Stimulated activated CD4-positive, alpha-beta T cell treated with anti-CD3 and anti-CD28 coated beads, Interleukin-12 subunit alpha, Interleukin-12 subunit beta, amount 100 ng/mL, for 24 hours (primary cell): ENCODE data around the gene MAPK4.
"Not testable (repeated sequence)": the region's sequence is repeated elsewhere in the genome, so short reads cannot be mapped to it uniquely, and the experiment has no call there.

ENCODE experiments used
- DNase-seq, 2 experiments: peaks; one replicate each; pipeline ENCODE4 v3.0.0-alpha.2; 2020; ENCODE audit warnings: low read depth in 2 of 2

Gene MAPK4

DNA sequence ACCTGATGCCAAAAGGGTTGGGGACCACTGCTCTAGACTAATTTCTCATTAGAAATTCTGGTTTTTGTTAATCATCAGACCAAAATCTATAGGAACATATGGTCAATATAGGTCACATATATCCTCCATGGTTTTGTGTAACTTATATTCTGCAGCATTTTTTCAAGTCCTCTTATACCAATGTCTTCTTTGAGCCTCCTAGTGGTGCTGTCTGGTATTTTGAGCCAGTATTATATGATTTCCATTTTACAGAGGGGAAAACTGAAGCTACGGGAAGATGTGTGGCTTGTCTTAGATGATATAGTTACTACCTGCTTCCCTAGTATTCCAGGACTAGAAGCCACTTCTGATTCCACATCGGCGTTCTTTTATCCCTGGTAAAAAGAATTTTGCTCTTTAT is 13.8 kb downstream of the MAPK4 start:
- no peak for DNase-seq

DNA sequence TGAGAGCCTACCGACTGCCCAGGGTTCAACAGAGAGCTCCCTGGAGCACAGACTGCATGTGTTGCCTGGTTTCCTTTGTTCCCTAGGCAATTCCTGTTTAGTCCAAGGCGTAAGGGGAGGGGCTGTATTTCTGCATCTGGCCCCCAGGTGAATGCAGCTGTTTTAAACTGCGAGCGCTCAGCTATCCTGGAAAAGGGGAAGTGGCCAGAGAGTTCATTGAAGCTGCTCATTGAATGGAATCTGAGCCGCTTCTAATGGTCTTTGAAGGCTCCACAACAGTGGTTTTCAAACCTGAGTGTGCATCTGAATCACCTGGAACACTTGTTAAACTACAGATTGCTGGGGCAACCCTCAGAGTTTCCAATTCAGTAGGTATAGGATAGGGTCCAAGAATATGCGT is 18.1 kb downstream of the MAPK4 start:
- DNase-seq: no peak

DNA sequence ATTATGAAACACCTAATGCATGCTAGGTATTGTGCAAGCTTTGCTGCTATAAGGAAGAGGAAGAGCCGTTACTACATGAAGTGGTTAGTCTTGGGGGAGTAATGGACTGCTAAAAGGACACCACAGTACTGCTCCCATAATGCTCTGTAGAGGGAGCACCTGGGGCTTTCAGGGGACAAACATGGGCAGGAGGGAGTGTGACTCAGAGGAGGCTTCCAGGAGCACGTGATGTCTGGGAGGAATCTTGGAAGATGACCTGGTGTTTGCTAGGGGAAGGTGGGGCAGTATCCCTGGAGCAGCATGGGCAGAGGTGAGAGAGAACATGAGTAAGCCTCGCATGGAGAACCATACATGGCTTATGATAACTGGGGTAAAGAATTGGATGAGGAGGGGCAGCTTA is 18.8 kb downstream of the MAPK4 start:
- DNase-seq: no peak

DNA sequence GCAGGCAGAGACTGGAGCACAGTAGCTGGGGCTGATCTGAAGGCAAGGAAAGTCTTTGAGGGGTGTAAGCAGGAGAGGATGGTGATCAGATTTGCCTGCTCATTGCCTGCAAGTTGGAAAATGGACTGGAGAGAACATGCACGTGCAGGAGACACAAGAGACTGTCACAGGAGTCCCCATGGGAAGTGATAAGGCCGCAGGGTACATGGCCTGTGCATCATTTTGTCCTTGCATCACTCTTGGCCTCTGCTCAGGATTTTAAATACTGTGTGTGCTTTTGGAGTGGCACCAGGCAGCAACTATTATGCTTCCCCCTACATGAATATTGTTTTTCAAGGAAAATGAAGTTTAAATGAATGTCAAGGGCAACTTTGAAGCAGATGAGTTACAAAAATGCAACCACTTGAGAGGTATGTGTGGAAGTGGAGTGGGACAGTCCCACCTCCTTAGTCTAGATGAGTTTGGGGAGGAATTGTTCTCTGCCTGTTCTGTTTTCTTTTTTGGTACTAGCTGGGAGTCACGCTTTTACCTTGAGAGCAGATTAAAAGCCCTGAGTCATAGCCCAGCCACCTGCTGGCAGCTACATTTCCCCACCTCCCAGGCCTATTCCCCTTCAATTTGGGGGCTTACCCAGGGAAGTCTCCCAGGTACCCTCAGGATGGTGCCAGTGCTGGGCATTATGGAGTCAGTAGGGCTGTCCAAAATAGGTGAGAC is 19.3 kb downstream of the MAPK4 start:
- no peak for DNase-seq

DNA sequence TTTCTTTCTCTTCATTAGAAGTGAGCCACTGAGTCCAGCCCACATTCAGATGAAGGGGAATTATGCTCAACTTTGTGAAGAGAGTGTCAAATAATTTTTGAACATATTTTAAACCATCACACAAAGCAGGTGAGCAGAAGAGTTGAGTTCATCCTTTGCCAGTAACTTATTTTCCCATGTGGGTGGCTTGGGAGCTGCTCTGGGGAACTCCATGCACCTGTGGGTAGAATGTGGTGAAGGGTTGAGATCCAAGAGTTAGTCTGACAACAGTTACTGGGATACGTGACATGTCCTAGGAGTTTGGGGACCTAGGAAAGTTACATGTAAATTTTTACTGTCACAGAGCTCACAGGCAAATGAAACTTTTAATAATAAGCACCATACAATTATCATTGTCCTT is 21.6 kb downstream of the MAPK4 start:
- DNase-seq: no peak

DNA sequence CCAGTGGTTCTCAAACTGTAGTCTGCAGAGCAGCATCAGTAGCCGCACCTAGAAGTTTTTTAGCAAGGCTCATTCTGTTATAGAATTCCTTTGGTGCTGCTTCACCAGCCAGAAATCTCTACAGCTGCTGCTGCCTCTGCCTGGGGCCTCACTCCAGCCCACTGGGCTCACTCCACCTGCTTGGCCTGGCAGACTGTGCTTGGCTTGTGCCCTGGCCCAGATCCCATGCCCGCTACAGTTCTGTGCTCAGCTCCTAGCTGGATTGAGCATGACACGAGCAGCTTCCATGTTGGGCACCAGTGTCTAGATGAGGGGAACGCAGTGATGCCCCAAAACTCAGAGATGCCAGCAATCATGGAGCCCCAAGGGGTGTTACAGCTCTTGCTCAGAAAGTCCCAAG is 22.6 kb downstream of the MAPK4 start:
- DNase-seq: no peak

DNA sequence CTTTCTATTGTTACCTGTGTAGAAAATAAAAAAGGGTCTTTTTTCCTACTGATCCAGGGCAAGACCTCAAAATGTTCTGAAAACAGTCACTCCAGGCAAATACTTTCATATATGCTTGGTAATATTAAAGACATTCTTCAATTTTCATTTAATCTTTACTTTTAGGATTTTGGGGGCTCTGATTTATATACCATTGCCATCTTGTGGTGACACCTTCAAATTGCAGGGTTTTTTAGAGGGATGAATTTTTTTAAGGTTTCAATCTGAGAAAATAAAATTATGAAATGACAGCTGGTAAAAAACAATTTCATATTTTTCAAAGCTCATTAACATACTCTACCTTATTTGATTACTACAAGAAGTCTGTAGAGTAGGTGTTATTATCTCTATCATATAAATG is 26.8 kb downstream of the MAPK4 start:
- no peak for DNase-seq

DNA sequence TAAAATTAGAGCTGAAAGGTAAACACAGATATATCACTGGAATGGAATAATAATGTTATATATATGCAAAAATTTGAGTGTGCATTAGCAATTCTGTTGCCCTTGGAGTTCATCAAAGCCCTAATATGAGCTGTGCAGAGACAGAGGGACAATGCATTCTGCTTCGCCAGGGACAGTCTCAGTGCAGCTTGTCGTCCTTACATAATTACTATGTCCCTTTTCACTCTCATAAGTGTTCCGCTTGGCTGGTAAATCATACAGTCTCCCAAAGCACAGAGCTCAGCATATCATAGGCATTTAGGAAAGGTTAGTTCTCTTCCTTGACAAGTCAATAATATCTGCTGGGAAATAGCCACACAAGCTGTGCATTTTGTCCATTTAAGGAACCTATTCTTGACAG is 30.7 kb downstream of the MAPK4 start:
- no peak for DNase-seq

DNA sequence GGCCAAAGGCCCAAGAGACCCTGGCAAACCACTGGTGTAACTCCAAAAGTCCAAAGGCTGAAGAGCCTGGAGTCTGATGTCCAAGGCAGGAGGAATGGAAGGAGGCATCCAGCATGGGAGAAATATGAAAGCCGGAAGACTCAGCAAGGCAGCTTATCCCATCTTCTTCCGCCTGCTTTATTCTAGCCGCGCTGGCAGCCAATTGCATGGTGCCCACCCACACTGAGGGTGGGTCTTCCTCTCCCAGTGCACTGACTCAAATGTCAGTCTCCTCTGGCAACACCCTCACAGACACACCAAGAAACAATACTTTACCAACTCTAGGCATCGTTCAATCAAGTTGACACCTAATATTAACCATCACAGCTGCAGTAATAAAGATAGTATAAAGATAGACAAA is 34.1 kb downstream of the MAPK4 start:
- DNase-seq: no peak

DNA sequence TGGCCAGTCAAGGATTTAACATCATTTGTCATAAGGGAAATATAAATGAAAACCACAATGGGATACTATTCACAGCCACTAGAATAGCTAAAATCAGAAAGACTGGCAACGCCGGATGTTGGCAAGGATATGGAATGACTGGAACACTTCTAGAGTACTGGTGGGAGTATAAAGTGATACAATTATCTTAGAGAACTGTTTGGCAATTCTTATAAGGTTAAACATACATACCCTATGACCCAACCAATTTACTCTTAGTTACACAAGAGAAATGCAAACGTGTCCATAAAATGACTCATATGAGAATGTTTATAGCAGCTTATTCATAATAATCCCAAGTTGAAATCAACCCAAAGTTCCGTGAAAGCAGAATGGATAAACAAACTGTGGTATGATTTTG is 35.1 kb downstream of the MAPK4 start:
- no peak for DNase-seq

DNA sequence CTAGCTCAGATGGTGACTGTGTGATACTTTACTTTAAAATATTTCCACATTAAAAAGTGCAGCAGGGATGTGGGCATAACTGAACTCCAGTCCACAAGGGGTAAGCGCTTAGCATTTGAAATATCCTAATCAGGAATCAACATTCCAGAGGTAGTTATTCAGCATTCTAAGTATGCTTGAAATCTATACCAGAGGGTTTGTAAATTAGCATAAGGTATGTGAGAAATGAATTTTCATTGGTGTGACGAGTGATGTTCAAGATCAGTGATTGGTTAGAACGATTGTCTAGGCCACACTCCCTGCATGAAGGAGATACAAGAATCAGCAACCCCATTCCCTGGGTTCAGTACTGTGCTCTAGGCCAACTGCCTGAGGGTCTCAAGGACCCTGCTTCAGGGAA is 42.6 kb downstream of the MAPK4 start:
- no peak for DNase-seq

DNA sequence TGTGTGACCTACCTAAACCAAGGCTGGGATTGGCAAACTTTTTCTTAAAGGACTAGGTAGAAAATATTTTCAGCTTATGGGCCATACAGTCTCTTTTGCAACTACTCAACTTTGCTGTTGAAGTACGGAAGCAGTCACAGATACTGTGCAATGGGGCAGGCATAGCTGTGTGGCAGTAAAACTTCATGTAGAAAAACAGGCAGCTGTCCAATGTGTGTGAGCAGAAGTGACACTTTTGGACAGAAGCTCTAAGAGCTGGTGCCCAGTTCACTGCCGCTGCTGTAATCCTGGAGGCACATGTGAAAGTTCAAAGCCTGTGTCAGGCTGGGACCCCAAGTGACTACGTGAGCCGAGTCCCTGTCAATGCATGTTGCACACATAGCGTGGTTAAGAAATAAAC is 46.7 kb downstream of the MAPK4 start:
- no peak for DNase-seq

DNA sequence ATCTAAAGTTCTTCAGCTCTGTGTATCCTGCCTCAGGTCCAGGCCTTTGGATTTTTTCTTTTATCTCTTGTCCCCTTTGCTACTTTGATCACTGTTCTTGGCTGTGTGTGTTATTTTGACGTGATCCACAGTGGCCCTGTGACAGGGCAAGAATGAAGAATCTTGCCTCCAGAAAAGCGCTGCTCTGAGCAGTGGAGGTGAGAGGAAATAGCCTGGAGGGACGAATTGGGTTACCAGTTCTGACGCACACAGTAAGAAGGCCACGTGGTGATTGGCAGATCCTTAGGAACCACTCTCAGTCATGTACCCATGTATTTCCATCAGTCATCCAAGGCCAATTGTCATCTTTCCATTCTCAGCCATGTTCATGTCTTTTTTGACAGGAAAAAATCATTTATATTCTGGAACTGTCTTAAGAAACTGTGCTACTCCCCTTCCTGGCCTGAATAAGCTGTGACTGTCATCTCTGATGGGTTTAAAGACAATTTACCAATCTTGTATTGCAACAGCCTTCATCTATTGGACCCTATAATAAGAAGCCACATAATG is 47.6 kb downstream of the MAPK4 start:
- DNase-seq: no peak

DNA sequence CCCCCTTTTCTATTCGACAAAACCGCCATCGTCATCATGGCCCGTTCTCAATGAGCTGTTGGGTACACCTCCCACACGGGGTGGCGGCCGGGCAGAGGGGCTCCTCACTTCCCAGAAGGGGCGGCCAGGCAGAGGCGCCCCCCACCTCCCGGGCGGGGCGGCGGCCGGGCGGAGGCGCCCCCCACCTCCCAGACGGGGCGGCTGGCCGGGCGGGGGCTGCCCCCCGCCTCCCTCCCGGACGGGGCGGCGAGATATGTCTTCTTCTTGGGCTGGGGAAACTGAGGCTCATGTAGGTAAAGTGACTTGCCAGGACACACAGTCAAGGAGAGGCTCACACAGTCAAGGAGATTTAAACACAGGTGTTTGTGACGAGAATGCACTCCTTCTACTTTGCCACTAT is 49.3 kb downstream of the MAPK4 start:
- DNase-seq: not testable (repeated sequence)

DNA sequence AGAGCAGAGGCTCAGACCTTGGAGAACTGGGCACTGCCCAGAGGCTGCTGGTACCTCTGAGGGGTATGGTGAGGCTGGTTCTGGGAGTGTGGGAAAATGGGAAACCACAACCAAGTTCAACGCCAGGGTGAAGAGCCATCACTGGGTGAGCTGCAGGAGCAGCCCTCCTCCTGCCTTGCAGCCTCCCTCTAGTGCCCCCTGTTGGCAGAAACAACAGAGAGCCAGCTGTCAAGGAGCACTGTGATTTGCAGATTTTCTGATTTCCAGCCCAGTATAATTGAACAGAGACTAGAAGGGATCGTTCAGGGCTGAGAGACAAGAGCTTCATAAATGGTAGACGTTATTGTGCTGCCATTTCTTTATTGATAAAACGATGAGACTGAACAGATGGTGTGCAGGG is 50.5 kb downstream of the MAPK4 start:
- no peak for DNase-seq

DNA sequence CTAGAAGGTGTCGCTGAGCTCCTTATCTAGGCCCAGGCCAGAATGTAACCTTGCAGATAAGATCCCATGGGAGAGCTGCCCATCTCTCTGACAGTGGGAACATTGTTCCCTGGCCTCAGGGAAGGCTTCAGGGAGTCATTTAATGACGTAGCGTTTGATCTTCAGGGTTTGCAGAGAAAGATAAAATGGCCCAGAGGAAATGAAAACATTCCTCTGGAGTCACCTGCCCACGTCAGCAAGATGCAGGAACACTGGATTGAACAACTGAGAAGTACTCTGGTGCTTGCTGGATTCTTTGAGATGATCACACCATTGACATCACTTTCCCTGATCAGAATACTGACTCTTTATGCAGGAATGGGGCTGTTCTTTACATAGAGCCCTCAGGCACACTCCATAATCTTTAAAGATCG is 51.6 kb downstream of the MAPK4 start:
- no peak for DNase-seq

DNA sequence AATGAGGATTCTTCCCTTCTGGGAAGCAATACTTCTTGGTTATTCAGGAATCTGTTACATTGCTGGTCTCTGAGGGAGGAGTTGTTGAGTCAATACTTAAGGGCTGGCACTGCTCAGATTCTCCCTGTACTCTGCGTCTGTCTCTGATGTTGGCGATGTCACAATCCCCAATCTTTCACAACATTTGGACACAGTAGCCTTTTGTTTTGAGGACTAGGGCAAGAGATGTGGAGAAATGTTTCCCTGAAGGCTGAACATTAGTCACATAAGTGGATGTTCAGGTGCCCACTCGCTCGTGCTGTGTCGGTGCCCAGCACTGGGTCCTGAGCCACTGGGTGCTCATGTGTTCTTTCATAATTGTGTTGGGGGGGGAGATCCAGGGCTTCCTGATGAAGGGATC is 55.0 kb downstream of the MAPK4 start:
- DNase-seq: no peak

DNA sequence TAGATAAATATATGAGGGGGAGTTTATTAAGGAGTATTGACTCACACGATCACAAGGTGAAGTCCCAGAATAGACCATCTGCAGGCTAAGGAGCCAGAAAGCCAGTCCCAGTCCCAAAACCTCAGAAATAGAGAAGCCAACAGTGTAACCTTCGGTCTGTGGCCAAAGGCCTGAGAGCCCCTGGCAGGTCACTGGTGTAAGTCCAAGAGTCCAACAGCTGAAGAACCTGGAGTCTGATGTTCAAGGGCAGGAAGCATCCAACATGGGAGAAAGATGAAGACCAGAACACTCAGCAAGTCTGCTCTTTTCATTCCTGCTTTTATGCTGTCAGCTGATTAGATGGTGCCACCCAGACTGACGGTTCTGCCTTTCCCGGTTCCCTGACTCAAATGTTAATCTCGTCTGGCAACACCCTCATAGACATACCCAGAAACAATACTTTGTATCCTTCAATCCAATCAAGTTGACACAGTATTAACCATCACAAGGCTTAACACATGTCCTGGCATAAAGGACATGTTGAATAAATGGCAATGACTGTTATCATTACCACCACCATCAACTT is 56.7 kb downstream of the MAPK4 start:
- DNase-seq: no peak

DNA sequence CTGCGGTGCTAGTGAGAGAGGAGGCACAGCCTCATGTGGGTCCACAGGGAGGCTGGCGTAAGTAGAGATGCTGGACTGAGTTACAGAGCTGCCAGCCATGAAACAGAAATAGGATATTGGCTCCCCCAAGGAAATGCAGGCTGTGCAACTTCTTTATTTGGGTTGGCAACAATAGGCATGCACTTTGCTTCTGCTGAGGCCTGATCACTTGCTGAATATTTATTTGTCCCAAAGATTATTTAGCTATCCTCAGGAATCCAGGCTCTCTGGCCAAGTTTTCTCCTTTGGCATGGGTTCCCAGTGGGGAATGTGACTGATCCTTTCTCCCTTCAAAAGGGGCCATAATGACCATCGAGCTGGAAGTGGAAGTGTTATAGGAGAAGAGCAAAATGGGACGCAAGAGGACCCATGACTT is 60.0 kb downstream of the MAPK4 start:
- no peak for DNase-seq

DNA sequence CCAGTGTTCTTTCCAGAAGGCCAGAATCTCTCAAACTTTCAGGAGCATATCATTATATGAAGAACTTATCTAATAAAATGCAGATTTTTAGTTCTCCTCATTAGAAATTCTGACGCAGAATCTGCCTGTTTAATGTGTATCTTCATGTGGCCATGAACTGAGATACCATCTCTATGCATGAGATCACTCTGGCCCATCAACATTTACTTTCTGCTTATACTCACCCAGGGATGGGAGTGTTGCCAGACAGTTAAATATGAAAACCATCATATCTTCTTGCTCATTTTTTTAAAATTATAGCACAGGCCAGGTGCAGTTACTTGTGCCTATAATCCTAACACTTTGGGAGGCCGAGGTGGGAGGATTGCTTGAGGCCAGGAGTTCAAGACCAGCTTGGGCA is 60.4 kb downstream of the MAPK4 start:
- DNase-seq: no peak

DNA sequence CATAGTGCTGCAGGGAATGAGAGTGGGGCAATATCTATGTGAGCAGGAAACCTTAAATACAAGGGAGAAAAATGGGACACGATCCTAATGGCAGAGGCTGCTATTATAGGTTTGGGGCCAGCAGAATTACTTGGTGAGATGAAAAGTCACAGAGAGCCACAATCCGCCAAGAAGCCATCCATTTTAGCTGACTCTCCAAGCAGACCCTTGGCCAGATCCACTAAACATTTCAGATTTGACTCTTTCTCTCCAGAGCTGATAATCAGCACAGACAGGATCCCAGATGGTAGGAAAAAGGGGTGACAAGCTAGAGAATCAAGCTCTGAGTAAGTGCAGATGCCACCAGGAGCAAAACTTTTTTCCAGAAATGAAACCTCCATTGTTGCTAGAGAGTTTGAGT is 61.5 kb downstream of the MAPK4 start:
- no peak for DNase-seq

DNA sequence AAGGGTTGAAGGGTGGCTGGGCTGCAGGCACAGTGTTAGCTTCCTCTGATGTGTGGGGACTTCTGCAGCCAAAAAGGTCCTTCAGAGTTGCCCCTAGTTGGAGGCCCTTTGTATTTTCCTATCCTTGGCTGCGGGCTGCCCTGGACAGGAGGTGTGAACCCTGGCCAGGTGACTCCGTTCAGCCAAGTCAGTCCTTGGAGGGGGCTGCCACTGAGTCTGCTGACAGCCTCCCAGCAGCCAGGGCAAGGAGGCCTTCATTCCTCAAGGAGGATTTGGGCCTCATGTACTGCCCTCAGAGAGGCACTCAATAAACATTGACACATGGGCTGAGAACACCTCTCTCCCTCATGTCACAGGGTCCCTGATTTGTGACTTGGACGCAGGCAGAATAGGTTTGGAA is 62.4 kb downstream of the MAPK4 start:
- no peak for DNase-seq

DNA sequence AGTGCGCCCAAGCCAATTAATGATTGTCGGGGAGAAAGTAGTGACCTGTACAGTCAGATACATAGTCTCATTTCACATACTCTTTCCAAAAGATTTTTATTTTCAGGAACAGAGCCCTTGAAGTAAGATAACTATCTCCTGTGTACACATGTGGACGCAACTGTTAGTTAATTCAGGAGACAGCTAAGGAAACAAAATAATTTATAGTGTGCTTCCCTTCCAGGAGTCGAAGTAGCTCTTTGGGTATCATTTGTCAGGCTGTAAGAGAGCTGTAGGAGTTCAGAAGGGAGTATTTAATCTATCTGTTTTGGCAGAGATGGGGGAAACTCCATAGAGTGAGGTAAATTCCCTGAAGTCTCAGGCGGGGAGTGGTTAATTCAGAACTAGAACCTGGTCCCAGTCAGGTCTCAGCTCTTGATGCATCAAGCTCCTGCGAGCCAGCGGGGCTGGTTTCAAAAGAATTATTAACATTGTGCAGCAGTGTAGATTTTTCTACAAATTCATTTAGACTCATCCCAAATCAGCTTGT is 63.0 kb downstream of the MAPK4 start:
- no peak for DNase-seq
